Endothelial cell (in vitro differentiated cells): ENCODE results near the gene VANGL2. TPM values are rescaled to one million over a fixed set of nuclear protein-coding genes. Genes with fewer than 3 reads are reported as not detected.

Experiments used
- DNase-seq: peaks from one replicate; pipeline ENCODE4 v3.0.0; 2021; ENCODE audit warnings: low spot score
- H3K27ac Mint-ChIP-seq: one replicate; pipeline ENCODE4 v1.8.0; 2021; ENCODE audit warnings: mixed read lengths, inconsistent platforms; ENCODE audit not compliant: unreplicated experiment
- H3K27me3 Mint-ChIP-seq: one replicate; pipeline ENCODE4 v1.8.0; 2021; ENCODE audit warnings: mild to moderate bottlenecking, moderate library complexity, mixed read lengths, inconsistent platforms; ENCODE audit not compliant: unreplicated experiment
- H3K36me3 Mint-ChIP-seq: one replicate; pipeline ENCODE4 v1.8.0; 2021; ENCODE audit warnings: mild to moderate bottlenecking, low read depth, mixed read lengths, inconsistent platforms; ENCODE audit not compliant: unreplicated experiment
- H3K4me1 Mint-ChIP-seq: one replicate; pipeline ENCODE4 v1.8.0; 2021; ENCODE audit warnings: mild to moderate bottlenecking, mixed read lengths, inconsistent platforms; ENCODE audit not compliant: unreplicated experiment
- H3K4me3 Mint-ChIP-seq: one replicate; pipeline ENCODE4 v1.8.0; 2021; ENCODE audit warnings: mild to moderate bottlenecking, mixed read lengths, inconsistent platforms; ENCODE audit not compliant: unreplicated experiment
- H3K9me3 Mint-ChIP-seq: one replicate; pipeline ENCODE4 v1.8.0; 2021; ENCODE audit warnings: mixed read lengths, inconsistent platforms; ENCODE audit not compliant: unreplicated experiment
- total RNA-seq: library from RNA; stranded (reverse); fragmentation: NEBNext Ultra II Directional; extraction: Animal tissue kit (Norgen Biotek cat#: 25700); gene quantifications from one replicate; pipeline ENCODE4 v1.2.1, GENCODE V29; 2021; ENCODE audit not compliant: unreplicated experiment
- TF ChIP-seq, protein P1 (sequence below): fragments of 200-600 bp; sonication (generic); IDR thresholded peaks from one replicate; pipeline ENCODE4 v1.5.0; 2021; ENCODE audit warnings: antibody characterized with exemption; ENCODE audit not compliant: unreplicated experiment

VANGL2 gene
- total RNA-seq, 1 donor from 2014 or later: 79.8 TPM

DNA sequence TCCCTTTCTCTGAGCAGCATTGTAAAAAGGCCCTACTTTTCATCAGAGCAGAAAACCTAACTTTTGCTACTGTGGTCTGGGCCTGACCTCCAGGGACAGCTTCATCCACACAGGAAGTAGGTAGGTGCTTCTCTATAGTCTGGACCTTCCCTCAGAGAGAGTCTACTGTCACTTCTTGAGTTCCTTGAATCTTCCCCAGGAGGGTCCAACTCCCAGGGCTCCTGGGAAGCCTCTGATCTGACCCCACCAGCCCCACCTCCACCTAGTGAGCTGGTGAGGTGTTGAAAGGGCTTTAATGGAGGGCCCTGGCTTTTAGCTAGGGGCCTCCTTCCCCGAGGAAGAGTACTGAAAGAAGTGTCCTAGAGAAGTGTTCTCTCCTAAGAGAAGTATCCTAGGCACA lies 2.7 kb upstream of the VANGL2 start:
- H3K36me3 Mint-ChIP-seq: no peaks in the 10 kb centered on the region
- no peak overlapping the region for H3K27ac Mint-ChIP-seq
- no peak for DNase-seq
- peaks cover 10% of the 10 kb centered on the region for H3K27me3 Mint-ChIP-seq
- no peak overlapping the region for H3K4me3 Mint-ChIP-seq
- H3K9me3 Mint-ChIP-seq: no peaks in the 10 kb centered on the region
- peaks cover 40% of the 10 kb centered on the region for H3K4me1 Mint-ChIP-seq
- TF ChIP-seq, protein P1, sequence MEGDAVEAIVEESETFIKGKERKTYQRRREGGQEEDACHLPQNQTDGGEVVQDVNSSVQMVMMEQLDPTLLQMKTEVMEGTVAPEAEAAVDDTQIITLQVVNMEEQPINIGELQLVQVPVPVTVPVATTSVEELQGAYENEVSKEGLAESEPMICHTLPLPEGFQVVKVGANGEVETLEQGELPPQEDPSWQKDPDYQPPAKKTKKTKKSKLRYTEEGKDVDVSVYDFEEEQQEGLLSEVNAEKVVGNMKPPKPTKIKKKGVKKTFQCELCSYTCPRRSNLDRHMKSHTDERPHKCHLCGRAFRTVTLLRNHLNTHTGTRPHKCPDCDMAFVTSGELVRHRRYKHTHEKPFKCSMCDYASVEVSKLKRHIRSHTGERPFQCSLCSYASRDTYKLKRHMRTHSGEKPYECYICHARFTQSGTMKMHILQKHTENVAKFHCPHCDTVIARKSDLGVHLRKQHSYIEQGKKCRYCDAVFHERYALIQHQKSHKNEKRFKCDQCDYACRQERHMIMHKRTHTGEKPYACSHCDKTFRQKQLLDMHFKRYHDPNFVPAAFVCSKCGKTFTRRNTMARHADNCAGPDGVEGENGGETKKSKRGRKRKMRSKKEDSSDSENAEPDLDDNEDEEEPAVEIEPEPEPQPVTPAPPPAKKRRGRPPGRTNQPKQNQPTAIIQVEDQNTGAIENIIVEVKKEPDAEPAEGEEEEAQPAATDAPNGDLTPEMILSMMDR: no peak

DNA sequence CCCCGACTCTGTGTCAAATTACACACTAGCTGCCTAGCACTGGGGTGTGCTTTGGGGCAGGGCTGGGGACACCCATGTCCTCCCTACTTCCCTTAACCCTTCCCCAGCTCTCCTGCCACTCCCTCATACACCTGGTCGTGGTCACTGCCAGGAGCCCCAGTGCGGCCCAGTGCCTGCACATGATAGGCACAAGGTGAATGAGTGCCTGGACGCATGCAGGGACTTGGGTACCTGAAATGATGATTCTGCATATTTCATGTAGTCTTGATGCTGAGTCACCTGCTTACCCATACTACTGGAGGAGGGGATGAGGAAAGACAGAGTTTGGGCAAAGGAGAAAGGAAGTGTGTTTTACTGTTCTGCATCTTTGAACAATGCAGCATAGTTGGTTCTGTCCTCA lies 1.5 kb upstream of the VANGL2 start:
- H3K9me3 Mint-ChIP-seq: no peaks in the 10 kb centered on the region
- H3K4me3 Mint-ChIP-seq: peak overlapping the region; percentile 4
- no peak overlapping the region for H3K27ac Mint-ChIP-seq
- no peak for DNase-seq
- TF ChIP-seq, protein P1: no peak
- peaks cover 10% of the 10 kb centered on the region for H3K27me3 Mint-ChIP-seq
- no peaks in the 10 kb centered on the region for H3K36me3 Mint-ChIP-seq
- peaks cover 52% of the 10 kb centered on the region for H3K4me1 Mint-ChIP-seq

- H3K4me1 Mint-ChIP-seq: peaks cover 61% of the 10 kb centered on the region
- peaks cover 12% of the 10 kb centered on the region for H3K27me3 Mint-ChIP-seq
- H3K9me3 Mint-ChIP-seq: no peaks in the 10 kb centered on the region
- H3K4me3 Mint-ChIP-seq: peak overlapping the region; percentile 67
- TF ChIP-seq, protein P1: peak; percentile 52
- no peak for DNase-seq
- peaks cover 8% of the 10 kb centered on the region for H3K36me3 Mint-ChIP-seq
- no peak overlapping the region for H3K27ac Mint-ChIP-seq
Measured at GRCh38 chr1:160399544-160400222, 681 bp upstream of the VANGL2 start.

DNA sequence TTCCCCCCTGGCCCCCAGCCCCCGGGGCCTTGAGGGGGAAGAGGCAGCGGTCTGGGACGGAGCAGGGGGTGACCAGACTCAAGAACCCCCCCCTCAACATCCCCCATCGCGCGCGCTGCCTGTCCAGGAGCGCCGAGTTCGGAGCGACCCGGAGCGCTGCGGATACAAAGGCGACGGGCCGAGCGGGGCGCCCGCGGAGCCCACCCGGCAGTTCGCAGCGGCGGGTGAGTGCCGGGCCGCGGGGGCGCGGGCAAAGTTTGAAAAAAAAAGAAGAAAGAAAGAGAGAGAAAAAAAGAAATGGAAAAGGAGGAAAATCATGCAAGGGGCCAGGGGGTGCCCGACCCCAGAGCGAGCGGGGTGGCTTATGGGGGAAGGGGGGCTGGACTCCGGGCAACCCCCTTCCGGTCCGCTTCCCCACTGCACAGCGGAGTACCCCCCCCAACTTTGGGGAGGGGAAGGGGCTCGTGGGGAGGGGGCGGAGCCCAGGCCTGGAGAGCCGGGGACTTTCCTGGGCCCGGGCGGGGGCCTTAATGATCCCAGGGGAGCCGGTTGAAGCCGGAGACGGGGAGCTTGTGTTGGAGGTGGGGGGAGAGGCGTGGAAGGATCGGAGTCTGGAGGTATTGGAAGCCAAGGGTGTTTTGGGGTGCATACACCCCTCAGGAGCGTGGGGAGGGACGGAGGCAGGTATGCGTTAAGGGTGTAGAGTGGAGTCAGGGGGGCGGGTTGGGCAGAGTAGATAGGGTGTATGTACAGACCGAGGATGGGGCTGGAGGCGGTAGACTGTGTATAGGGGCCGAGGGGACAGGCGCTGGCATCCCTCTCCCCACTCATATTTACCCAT lies 502 bp downstream of the VANGL2 start:
- H3K27ac Mint-ChIP-seq: peak overlapping the region; percentile 87
- H3K27me3 Mint-ChIP-seq: peaks cover 12% of the 10 kb centered on the region
- no peaks in the 10 kb centered on the region for H3K9me3 Mint-ChIP-seq
- TF ChIP-seq, protein P1: no peak
- H3K36me3 Mint-ChIP-seq: peaks cover 17% of the 10 kb centered on the region
- DNase-seq: no peak
- peaks cover 64% of the 10 kb centered on the region for H3K4me1 Mint-ChIP-seq
- H3K4me3 Mint-ChIP-seq: peak overlapping the region; percentile 95

DNA sequence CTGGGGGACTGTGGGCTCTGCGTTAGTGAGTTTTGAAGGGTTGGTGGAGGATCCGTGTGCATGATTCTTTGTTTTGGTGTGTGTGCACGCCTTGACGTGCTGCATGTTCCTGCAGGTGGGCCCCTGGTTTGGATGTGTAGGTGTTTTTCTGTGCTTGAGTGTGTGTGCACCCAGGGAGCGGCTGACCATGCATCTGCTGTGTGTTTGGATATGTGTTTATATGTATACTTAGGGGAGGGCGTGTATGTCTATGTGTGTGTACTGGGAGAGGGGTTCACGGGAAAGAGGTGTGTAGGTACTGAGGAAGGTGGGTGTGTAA lies 1.1 kb downstream of the VANGL2 start:
- TF ChIP-seq, protein P1: no peak
- Mint-ChIP-seq H3K4me3 (peak overlapping the region; percentile 95), H3K27me3 (peaks cover 10% of the 10 kb centered on the region), H3K36me3 (peaks cover 21% of the 10 kb centered on the region), H3K9me3 (no peaks in the 10 kb centered on the region), H3K4me1 (peaks cover 68% of the 10 kb centered on the region), H3K27ac (peak overlapping the region; percentile 87)
- DNase-seq: no peak
